HepG2 (cell line): ENCODE measurements around the gene NEUROD1. TPM values are rescaled to one million over a fixed set of nuclear protein-coding genes. Genes with fewer than 3 reads are reported as not detected.

ENCODE experiments used
- CREB1 ChIP-seq, 2 experiments: fragments of 450-650 bp in 1 of 2; IDR thresholded peaks; 2 replicates each; pipeline ENCODE4 v1.6.1; 2016 to 2017; ENCODE audit warnings: control low read depth in 1 of 2, mild to moderate bottlenecking in 1 of 2, missing compliant biosample characterization in 1 of 2, missing genetic modification characterization in 1 of 2
- ZKSCAN8 ChIP-seq: IDR thresholded peaks from 2 replicates; pipeline ENCODE4 v1.6.1; 2016; ENCODE audit warnings: borderline replicate concordance, missing genetic modification reagents, missing compliant biosample characterization
- polyA plus RNA-seq, 8 experiments: library from polyadenylated mRNA; depleted of rRNA in 3 of 8; stranded (reverse) in 7 of 8; unstranded in 1 of 8; fragments of >200 nt; fragmentation: Illumina TruSeq in 4 of 8; extraction: Trizol in 4 of 8; gene quantifications; 2 replicates each; pipeline versions ENCODE4 v1.2.1 to v1.2.3, GENCODE V29; 2011 to 2016; ENCODE audit warnings: low read depth in 4 of 8, missing spikeins in 1 of 8, mixed read lengths in 1 of 8; ENCODE audit not compliant: insufficient read depth in 1 of 8
- total RNA-seq, 5 experiments: library from RNA; depleted of rRNA; stranded (reverse); fragments of >200 nt; fragmentation: Illumina TruSeq; extraction: Trizol; gene quantifications; 2 replicates each; pipeline ENCODE4 v1.2.3, GENCODE V29; 2016; ENCODE audit warnings: low read depth in 1 of 5
- TF ChIP-seq, protein P1 (sequence below), 2 experiments: IDR thresholded peaks; 2 replicates each; pipeline ENCODE4 v1.6.1; 2011 to 2012; ENCODE audit warnings: low read length in 2 of 2, borderline replicate concordance in 1 of 2, low read depth in 1 of 2, mild to moderate bottlenecking in 1 of 2, moderate library complexity in 1 of 2
- TF ChIP-seq, protein P2 (sequence below): sonication (generic); formaldehyde crosslinking; IDR thresholded peaks from 2 replicates; pipeline ENCODE4 v1.4.0; 2020; ENCODE audit warnings: missing genetic modification reagents, mild to moderate bottlenecking, borderline replicate concordance
- TF ChIP-seq, protein P3 (sequence below): sonication (generic); formaldehyde crosslinking; IDR thresholded peaks from 2 replicates; pipeline ENCODE4 v1.5.0; 2020; ENCODE audit warnings: mild to moderate bottlenecking, missing genetic modification reagents

The NEUROD1 gene
- total and polyA plus RNA-seq, 2 of the 13 experiments (the other 11 are each of a cell fraction or from before 2014, with no cell fraction given): not detected

DNA sequence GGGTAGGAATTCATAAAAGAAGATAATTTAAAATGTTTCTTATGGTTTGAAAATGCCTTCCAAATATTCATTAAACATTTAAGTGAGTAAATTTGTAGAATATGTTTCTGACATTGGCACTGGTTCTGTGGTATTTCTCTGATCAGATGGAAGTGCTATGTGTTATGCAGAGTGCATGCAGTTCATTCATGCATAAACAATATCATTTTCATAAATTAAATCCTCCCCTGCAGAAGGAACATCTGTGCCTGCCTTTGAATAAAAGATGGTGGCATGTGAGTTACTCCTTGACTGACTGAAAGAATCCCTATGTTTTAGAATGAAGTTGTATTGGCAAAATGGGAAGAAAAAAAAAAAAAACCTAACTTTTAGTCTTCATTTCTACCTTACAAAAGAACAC is 5.9 kb downstream of the NEUROD1 start (continued):
- TF ChIP-seq, protein P1, sequence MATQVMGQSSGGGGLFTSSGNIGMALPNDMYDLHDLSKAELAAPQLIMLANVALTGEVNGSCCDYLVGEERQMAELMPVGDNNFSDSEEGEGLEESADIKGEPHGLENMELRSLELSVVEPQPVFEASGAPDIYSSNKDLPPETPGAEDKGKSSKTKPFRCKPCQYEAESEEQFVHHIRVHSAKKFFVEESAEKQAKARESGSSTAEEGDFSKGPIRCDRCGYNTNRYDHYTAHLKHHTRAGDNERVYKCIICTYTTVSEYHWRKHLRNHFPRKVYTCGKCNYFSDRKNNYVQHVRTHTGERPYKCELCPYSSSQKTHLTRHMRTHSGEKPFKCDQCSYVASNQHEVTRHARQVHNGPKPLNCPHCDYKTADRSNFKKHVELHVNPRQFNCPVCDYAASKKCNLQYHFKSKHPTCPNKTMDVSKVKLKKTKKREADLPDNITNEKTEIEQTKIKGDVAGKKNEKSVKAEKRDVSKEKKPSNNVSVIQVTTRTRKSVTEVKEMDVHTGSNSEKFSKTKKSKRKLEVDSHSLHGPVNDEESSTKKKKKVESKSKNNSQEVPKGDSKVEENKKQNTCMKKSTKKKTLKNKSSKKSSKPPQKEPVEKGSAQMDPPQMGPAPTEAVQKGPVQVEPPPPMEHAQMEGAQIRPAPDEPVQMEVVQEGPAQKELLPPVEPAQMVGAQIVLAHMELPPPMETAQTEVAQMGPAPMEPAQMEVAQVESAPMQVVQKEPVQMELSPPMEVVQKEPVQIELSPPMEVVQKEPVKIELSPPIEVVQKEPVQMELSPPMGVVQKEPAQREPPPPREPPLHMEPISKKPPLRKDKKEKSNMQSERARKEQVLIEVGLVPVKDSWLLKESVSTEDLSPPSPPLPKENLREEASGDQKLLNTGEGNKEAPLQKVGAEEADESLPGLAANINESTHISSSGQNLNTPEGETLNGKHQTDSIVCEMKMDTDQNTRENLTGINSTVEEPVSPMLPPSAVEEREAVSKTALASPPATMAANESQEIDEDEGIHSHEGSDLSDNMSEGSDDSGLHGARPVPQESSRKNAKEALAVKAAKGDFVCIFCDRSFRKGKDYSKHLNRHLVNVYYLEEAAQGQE (IDR thresholded peaks at IDR 0.05; ENCODE audit: borderline replicate concordance in 1 of 2, low read depth in 1 of 2, low read length in 2 of 2): no peak
- TF ChIP-seq ZKSCAN8 (CRISPR knock-in tag) (no peak), CREB1 (IDR thresholded peaks at IDR 0.05) (no peak), CREB1 (CRISPR knock-in tag; IDR thresholded peaks at IDR 0.05) (no peak)
- TF ChIP-seq, protein P2, sequence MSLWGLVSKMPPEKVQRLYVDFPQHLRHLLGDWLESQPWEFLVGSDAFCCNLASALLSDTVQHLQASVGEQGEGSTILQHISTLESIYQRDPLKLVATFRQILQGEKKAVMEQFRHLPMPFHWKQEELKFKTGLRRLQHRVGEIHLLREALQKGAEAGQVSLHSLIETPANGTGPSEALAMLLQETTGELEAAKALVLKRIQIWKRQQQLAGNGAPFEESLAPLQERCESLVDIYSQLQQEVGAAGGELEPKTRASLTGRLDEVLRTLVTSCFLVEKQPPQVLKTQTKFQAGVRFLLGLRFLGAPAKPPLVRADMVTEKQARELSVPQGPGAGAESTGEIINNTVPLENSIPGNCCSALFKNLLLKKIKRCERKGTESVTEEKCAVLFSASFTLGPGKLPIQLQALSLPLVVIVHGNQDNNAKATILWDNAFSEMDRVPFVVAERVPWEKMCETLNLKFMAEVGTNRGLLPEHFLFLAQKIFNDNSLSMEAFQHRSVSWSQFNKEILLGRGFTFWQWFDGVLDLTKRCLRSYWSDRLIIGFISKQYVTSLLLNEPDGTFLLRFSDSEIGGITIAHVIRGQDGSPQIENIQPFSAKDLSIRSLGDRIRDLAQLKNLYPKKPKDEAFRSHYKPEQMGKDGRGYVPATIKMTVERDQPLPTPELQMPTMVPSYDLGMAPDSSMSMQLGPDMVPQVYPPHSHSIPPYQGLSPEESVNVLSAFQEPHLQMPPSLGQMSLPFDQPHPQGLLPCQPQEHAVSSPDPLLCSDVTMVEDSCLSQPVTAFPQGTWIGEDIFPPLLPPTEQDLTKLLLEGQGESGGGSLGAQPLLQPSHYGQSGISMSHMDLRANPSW (CRISPR knock-in tag): no peak
- TF ChIP-seq, protein P3, sequence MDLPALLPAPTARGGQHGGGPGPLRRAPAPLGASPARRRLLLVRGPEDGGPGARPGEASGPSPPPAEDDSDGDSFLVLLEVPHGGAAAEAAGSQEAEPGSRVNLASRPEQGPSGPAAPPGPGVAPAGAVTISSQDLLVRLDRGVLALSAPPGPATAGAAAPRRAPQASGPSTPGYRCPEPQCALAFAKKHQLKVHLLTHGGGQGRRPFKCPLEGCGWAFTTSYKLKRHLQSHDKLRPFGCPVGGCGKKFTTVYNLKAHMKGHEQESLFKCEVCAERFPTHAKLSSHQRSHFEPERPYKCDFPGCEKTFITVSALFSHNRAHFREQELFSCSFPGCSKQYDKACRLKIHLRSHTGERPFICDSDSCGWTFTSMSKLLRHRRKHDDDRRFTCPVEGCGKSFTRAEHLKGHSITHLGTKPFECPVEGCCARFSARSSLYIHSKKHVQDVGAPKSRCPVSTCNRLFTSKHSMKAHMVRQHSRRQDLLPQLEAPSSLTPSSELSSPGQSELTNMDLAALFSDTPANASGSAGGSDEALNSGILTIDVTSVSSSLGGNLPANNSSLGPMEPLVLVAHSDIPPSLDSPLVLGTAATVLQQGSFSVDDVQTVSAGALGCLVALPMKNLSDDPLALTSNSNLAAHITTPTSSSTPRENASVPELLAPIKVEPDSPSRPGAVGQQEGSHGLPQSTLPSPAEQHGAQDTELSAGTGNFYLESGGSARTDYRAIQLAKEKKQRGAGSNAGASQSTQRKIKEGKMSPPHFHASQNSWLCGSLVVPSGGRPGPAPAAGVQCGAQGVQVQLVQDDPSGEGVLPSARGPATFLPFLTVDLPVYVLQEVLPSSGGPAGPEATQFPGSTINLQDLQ (CRISPR knock-in tag): no peak
